GM06990 (cell line): Measurements from ENCODE around the gene MEGF11.

Experiments
- DNase-seq: peaks from one replicate; pipeline ENCODE4 v3.0.0-alpha.2; 2011; ENCODE audit not compliant: insufficient read length; ENCODE audit errors: extremely low read depth
- H3K27me3 ChIP-seq: replicated peaks from 2 replicates; pipeline ENCODE4 v1.6.0; 2011; ENCODE audit warnings: low read length; ENCODE audit not compliant: control insufficient read depth, insufficient read depth
- H3K36me3 ChIP-seq: 2 replicates; pipeline ENCODE4 v1.5.1; 2011; ENCODE audit warnings: low read length; ENCODE audit not compliant: control insufficient read depth, insufficient read depth
- H3K4me3 ChIP-seq: replicated peaks from 2 replicates; pipeline ENCODE4 v1.5.1; 2011; ENCODE audit warnings: low read depth, mild to moderate bottlenecking, control low read depth, low read length
- CTCF ChIP-seq: IDR thresholded peaks from 2 replicates; pipeline ENCODE4 v1.5.1; 2011; ENCODE audit warnings: low read length, control low read depth, mild to moderate bottlenecking, inconsistent platforms; ENCODE audit not compliant: insufficient read depth, poor library complexity, severe bottlenecking

MEGF11 gene

GRCh38 chr15:65945616-65946015 lies 307.9 kb downstream of the MEGF11 start:
- no peak for DNase-seq

GRCh38 chr15:65944404-65944803 lies 309.1 kb downstream of the MEGF11 start:
- Histone ChIP-seq H3K4me3 (no peak overlapping the region), H3K27me3 (no peaks in the 10 kb centered on the region), H3K36me3 (no peaks in the 10 kb centered on the region)
- no peak for TF ChIP-seq CTCF
- DNase-seq = no peak

More at GRCh38 chr15:65945616-65946015, 307.9 kb downstream of the MEGF11 start:
- Histone ChIP-seq H3K27me3 (no peaks in the 10 kb centered on the region), H3K36me3 (no peaks in the 10 kb centered on the region), H3K4me3 (no peak overlapping the region)
- TF ChIP-seq CTCF = peak; percentile 20

GRCh38 chr15:65942436-65942835 lies 311.1 kb downstream of the MEGF11 start:
- TF ChIP-seq CTCF = no peak
- DNase-seq = no peak

GRCh38 chr15:65940618-65940909 lies 313.0 kb downstream of the MEGF11 start:
- Histone ChIP-seq H3K27me3 (no peaks in the 10 kb centered on the region), H3K4me3 (no peak overlapping the region), H3K36me3 (no peaks in the 10 kb centered on the region)
- no peak for DNase-seq
- TF ChIP-seq CTCF = no peak

More at GRCh38 chr15:65942436-65942835, 311.1 kb downstream of the MEGF11 start:
- Histone ChIP-seq H3K27me3 (no peaks in the 10 kb centered on the region), H3K36me3 (no peaks in the 10 kb centered on the region), H3K4me3 (no peak overlapping the region)

- no peaks in the 10 kb centered on the region for H3K27me3 ChIP-seq
- TF ChIP-seq CTCF = no peak
- H3K4me3 ChIP-seq = no peak overlapping the region
- H3K36me3 ChIP-seq = no peaks in the 10 kb centered on the region
- DNase-seq = no peak
Measured at GRCh38 chr15:65939901-65940617, 313.5 kb downstream of the MEGF11 start.

- TF ChIP-seq CTCF = no peak
- DNase-seq = no peak
- Histone ChIP-seq H3K4me3 (no peak overlapping the region), H3K36me3 (no peaks in the 10 kb centered on the region), H3K27me3 (no peaks in the 10 kb centered on the region)
Measured at GRCh38 chr15:65938604-65939003, 314.9 kb downstream of the MEGF11 start.
